Frontal cortex (tissue), 4 donors: ENCODE results near the gene KCNMA1. TPM values are rescaled to one million over a fixed set of nuclear protein-coding genes. Genes with fewer than 3 reads are reported as not detected.

ENCODE experiments used
- DNase-seq, 2 donors: peaks; one replicate each; pipeline ENCODE4 v3.0.0; 2012; ENCODE audit warnings: low spot score in 2 of 2
- FAIRE-seq: peaks from 2 replicates; lab custom pipeline; 2012; peaks lifted over from hg19 to GRCh38; lab: Jason Lieb, UNC
- small RNA-seq: library from RNA; depleted of rRNA; stranded (forward); fragments of <200 nt; gene quantifications from one replicate; pipeline ENCODE3, GENCODE V24; 2014
- total RNA-seq: library from RNA; depleted of rRNA; stranded (reverse); fragments of >200 nt; gene quantifications from one replicate; pipeline ENCODE4 v1.2.3, GENCODE V29; 2014
- donor health status: control.
- donor health status: control.
- donor health status: control.

The KCNMA1 gene
- total RNA-seq, 1 donor from 2014 or later, result 27.3 TPM

DNA sequence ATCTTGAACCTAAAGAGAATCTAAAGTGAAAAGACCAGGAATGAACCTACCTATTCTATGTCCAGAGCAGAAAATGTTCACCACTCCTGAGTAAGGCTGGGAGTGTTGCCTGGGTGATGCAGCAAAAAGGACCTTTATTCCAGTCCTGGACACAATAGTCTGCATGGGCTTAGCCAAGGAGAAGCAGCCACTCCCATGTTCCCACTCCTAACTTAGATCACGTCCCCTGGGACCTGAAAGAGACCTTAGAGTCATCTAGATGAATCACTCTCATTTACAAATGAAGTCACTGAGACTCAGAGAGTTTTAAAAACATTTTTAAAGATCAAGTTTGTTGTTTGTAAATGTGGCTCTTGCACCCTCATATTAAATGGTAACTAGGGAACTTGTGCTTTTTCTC lies 763.4 kb downstream of the KCNMA1 start:
- FAIRE-seq (no peak), DNase-seq (no peak)

DNA sequence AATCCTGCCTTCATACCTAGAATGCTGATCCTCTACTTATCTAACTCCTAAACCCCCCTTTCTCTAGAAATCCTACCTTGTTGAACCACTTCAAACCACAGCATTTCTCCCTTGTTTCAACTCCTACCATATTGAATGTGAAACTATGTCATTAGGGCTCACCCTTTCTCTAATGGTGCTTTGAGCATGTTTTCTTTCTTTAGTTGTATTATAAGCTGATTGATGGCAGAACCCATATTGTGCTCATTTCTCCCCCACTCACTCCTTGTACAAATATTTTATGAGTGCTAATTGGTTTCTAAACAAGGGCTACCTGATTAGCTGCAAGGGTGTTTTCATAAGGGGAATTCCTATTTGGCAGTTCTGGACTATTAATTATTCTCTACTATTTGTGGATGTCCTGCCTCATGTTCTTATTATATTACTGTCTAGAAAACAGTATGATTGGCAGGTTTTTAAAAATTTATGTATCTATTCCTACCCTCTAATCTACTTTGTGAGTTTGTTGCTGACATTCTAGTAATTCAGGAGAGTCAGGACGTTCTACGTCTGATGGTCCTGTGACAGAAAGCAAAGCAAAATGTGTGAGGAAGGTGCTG lies 765.8 kb downstream of the KCNMA1 start:
- DNase-seq, result no peak
- FAIRE-seq, result no peak

DNA sequence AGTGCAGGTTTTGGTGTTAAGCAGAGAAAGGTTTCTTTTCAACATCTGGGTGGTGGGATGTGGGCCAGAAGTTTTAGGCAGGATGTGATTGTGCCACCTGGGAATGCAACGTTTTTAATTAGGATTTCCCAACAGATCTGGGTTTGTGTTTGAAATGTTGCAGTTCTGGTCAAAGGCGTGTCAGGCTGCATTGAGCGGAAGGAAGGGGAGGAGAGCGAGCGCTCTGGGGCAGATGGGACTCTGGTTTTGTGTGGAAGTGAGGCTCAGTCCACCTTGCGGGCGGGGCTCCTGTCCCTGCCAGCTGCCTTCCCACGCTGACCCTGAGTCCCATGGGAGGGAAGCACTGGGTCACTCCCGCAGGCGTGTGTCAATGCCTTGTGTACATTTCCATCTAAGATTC lies 767.7 kb downstream of the KCNMA1 start:
- DNase-seq, result no peak
- FAIRE-seq, result no peak

DNA sequence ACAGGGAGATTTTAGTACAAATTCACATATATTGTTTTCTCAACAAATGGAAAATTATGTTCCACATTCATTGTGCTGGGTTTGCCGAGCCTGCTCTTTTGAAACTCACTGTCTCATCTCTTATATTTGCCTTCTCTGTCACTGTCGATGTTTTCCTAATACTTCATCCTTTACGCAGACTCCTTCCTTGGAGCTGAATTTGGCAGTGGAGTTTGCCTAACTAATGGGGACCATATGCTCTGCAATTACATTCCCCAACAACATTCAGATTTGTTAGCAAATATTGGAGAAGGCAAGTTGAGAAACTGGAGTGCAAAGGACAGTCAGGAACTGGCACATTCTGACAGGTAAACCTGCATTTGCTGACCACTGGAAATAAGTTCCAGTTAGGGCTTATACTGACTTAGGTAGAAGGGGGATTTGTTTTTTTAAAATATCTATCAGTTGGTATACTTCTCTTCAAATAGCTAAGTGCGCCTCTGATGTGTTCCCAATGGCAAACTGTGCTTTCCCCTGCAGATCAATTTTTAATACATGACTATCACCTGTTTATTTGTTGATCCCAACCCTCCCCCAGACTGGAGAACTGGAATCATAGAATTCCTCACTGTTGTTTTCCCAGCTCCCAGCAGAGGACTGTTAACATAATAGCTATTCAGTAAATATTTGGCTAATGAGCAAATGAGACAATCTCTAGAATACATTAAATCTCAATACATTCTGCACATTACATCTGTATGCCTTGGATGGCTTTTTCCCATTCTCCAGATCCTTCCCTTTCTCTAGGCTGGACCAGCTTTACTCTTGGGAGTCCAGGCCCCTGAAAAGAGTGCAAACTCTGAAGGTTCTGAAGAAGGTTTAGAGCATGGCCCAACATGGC lies 769.3 kb downstream of the KCNMA1 start:
- no peak for FAIRE-seq
- no peak for DNase-seq

DNA sequence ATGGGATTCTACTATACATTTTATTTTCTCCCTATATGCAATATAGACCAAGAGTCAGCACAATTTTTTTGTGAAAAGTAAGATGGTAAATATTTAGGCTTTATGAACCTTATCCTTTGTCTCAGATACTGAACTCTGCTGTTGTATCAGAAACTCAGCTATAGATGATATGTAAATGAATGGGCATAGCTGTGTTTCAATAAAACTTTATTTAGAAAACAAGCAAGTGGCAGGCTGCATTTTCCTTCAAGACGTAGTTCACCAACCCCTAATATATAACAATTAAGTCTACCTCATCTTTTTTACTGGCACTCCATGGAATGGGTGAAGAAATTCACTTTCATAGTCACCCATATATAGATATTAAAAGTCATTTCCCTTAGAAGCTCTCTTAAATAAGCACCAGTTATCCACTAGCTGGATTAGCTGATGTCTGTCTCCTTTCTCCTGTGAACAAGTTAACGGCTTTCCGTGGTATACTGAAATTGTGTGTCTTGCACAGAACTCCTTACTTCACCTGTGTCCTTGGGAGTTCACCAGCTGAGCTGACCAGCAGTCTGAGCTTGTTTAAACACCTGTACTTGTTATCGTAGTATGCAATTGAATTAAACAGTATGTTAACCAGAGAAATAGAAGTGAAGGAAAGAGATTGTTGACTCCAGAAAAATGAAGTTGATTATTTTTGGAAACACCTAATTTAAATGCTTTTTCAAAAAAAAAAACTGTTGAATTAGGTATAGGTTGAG lies 770.6 kb downstream of the KCNMA1 start:
- FAIRE-seq, result no peak
- no peak for DNase-seq

DNA sequence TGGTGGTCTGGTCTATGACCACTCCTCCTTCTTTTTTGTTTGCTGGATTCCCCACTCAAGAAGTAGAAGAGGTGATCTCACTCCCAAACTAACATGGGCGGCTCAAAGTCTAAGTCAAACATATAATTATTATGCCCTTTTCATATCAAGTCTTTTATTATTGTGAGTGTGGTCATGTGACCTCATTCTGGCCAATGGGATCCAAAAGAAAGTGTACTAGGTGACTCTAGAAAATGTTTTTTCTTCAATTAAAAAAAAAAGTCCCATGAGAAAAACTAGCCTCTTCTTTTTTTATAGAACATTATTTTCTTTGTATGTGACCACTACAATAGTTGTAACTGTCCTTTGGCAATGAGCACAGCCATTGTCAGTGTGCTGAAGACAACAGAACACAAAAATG lies 772.7 kb downstream of the KCNMA1 start:
- DNase-seq (no peak), FAIRE-seq (no peak)

DNA sequence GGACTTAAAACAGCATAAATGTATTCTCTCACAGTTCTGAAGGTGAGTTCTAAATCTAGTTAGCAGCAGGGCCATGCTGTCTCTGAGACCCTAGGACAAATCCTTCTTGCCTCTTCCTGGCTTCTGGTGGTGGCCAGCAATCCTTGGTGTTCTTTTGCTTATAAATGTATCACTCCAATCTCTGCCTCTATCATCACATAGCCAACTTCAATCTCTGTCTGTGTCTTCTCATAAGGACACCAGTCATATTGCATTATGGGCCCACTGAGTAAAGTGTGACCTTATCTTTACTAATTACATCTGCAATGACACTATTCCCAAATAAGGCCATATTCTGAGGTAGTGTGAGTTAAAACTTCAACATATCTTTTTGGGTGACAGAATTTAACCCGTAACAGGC lies 778.9 kb downstream of the KCNMA1 start:
- FAIRE-seq, result no peak
- no peak for DNase-seq

DNA sequence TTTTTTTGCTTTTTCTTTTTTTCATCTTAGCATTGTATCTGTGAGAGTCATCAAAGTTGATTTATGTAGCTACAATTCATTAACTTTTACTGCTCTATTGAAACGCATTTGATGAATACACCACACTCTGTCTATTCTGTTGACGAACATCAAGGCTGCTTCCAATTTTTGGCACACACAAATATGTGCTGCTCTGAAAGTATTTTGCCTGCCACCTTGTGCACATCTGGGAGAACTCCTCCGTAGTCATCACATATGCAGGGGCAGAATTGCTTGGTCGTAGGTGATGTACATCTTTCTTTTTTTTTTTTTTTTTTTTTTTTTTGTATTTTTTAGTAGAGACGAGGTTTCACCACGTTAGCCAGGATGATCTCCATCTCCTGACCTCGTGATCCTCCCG lies 796.8 kb downstream of the KCNMA1 start:
- no peak for DNase-seq
- FAIRE-seq, result no peak

DNA sequence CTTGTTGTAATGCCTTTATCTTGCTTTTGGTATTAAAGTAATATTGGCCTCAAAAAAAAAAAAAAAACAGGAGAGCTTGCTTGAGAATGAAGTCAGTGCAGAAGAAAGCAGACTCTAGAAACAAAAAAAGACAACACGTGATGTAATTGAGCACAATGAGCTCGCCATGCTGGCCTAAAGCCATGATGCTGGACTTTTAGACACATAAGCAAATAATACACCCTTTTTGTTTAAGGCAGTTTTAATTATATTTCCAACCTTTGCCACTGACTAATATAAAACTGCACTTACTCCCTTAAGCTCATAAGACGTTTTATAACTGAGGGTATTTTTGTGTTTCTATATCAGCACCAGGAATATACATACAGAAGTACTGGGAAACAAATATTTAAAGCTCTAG lies 798.3 kb downstream of the KCNMA1 start:
- FAIRE-seq, result no peak
- no peak for DNase-seq

DNA sequence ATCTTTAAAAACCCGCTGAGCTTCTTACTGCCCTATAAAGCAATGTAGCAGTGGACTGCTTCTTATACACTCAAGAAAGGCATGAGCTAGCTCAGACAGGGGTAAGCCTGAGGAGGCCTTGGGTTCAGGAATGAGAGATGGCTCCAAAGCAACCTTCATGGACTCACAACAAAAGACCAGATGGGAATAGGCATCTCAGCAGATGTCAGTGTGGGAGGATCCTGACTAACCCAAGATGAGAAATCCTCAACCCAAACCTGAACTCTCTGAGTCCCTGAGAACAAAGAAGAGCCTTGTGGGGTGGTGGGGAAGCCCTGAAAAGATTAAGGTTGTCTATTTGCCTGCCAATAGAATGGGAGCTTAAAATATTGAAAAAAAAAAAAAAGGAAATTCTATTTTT lies 807.4 kb downstream of the KCNMA1 start:
- FAIRE-seq (no peak), DNase-seq (no peak)

DNA sequence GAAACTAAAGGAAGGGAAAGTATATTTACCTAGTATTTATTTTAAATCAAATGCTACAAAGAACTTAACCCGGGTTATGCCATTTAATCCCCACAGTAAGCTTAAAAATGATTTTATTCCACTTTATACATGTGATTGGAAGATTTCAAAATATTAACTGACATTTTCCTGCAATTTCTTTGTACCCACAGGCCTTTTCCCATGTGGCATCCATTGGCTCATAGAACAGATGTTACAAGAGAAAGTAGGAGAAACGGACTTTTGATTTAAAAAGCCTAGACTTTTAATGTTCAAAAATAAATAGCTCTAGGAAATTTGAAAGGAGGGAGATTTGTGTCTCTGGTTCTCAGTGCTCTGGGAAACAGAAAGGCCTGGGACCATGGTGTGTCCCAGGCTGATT lies 807.9 kb downstream of the KCNMA1 start:
- DNase-seq, result no peak
- no peak for FAIRE-seq

Small RNAs within 50 kb of the gene (small RNA-seq; reads per million reads assigned to genes)
- not detected for gene ATP5MC1P8
- gene COX6CP15, result not detected
- gene RF00322, result not detected
- gene RNA5SP321, result not detected
